D341Med (cell line): Measurements from ENCODE around the gene CYP4F3.
"Not testable (repeated sequence)": the region's sequence is repeated elsewhere in the genome, so short reads cannot be mapped to it uniquely, and the experiment has no call there.

Source experiments
- DNase-seq: peaks from one replicate; pipeline ENCODE4 v3.0.0; 2012; ENCODE audit warnings: low spot score

CYP4F3 gene

GRCh38 chr19:15666883-15667282, 26.2 kb downstream of the CYP4F3 start:
- no peak for DNase-seq

GRCh38 chr19:15669440-15669839, 28.7 kb downstream of the CYP4F3 start:
- no peak for DNase-seq

- no peak for DNase-seq
Observed at GRCh38 chr19:15669891-15670290, 29.2 kb downstream of the CYP4F3 start.

GRCh38 chr19:15671237-15671821, 30.6 kb downstream of the CYP4F3 start:
- DNase-seq, result no peak

GRCh38 chr19:15671891-15672579, 31.3 kb downstream of the CYP4F3 start:
- DNase-seq, result no peak

GRCh38 chr19:15672580-15673175, 32.0 kb downstream of the CYP4F3 start, which contains the start of gene CYP4F12:
CYP4F12 (plus strand) TSS chr19:15673087; CDS start chr19:15673530, 443 bp downstream.
- DNase-seq, result no peak

- no peak for DNase-seq
Observed at GRCh38 chr19:15673176-15673654, 32.5 kb downstream of the CYP4F3 start.

- no peak for DNase-seq
Observed at GRCh38 chr19:15675560-15675959, 34.9 kb downstream of the CYP4F3 start.

- DNase-seq, result no peak
Observed at GRCh38 chr19:15679089-15679488, 38.4 kb downstream of the CYP4F3 start.

GRCh38 chr19:15679865-15680264, 39.2 kb downstream of the CYP4F3 start:
- DNase-seq, result not testable (repeated sequence)

GRCh38 chr19:15680478-15681322, 40.0 kb downstream of the CYP4F3 start:
- DNase-seq, result no peak

- DNase-seq, result no peak
Observed at GRCh38 chr19:15683411-15683810, 42.7 kb downstream of the CYP4F3 start.

GRCh38 chr19:15684828-15685227, 44.1 kb downstream of the CYP4F3 start:
- DNase-seq, result no peak

- DNase-seq, result no peak
Observed at GRCh38 chr19:15696654-15697194, 56.0 kb downstream of the CYP4F3 start.

GRCh38 chr19:15701757-15702533, 61.2 kb downstream of the CYP4F3 start:
- no peak for DNase-seq

GRCh38 chr19:15702534-15702930, 61.8 kb downstream of the CYP4F3 start:
- no peak for DNase-seq
